GM18519 (cell line): Measurements from ENCODE around the gene SELENOI.

Source experiments
- ATAC-seq: cut with Tn5 transposase; IDR thresholded peaks from one replicate; pipeline ENCODE4 v1.9.1; 2021; ENCODE audit warnings: mild to moderate bottlenecking, moderate library complexity; ENCODE audit not compliant: unreplicated experiment, low FRiP score

SELENOI gene

DNA sequence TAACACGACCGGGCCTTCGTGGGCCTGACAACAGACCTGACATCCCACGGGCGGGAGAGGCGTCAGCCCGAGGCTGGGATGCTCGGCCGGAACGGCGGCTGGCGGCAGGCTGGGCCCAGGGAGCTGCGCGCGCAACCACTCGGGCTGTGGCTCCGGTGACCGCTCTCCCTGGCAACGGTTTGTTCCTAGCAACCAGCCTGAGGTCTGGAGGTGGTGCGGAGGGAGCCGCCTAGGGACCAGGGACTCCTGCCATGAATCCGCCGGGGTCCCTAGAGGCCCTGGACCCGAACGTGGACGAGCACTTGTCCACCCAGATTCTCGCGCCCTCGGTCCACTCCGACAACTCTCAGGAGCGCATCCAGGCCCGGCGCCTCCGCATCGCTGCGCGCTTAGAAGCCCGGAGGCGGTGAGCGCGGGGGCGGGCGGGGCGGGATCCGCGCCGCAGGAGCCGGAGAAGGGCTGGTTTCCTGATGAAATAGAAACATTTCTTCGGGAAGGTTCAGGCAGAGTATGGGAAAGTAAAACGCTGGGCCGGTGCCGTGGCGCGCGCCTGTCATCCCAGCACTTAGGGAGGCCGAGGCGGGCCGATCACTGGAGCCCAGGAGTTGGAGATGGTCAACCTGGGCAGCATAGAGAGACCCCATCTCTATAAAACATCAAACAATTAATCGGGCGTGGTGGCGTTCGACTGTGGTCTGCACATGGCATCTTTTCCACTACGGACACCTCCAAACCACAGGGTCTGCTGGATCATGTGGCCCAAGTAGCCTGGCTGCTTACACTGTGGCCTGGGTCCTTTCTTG, 56.0 kb downstream of the SELENOI start, which contains the start of gene DRC1:
Gene DRC1 (plus strand): TSS at position 182 of the 803 bp plus-strand sequence. CDS start 70 bp downstream, at position 252.
- no peak for ATAC-seq

DNA sequence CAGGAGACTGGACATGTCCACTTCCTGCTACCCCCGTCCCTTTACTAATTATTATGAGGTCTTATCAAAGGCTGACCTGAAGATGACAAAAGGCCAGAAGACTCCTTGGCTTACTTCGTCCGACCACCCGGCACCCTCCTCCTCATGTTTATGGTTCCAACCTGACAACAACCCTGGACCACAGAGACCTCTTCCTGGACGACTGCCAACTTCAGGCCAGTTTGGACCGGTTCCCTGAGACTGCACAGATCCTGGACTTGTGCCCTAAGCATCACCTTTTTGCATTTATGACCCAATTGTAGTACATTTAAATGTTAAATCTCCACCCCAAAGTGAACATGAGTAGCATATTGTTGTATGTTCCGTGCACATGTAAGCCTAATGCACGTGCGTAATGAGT, 61.6 kb downstream of the SELENOI start:
- ATAC-seq, result no peak

- no peak for ATAC-seq
Measured at GRCh38 chr2:26409785-26410184, 63.8 kb downstream of the SELENOI start.

DNA sequence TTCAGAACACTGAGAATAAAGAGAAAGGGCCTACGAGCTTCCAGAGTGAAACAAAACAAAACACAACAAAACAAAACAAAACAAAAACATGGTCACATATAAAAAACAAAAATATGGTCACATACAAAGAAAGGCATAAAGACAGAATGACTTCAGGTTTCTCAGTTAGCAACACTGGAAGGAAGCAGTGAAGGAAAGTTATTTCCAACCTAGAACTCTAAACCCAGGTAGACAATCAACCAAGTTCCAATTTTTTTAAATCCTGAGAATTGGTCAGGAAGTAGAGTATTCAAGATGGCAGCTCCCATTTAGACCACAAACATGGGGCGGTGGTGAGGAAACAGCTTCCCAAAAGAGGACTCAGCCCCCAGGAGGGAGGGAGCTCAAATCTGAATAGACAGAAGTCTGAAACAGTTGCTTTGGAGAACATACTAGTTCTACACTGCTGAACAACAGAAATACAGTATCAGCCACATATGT, 64.9 kb downstream of the SELENOI start:
- no peak for ATAC-seq

DNA sequence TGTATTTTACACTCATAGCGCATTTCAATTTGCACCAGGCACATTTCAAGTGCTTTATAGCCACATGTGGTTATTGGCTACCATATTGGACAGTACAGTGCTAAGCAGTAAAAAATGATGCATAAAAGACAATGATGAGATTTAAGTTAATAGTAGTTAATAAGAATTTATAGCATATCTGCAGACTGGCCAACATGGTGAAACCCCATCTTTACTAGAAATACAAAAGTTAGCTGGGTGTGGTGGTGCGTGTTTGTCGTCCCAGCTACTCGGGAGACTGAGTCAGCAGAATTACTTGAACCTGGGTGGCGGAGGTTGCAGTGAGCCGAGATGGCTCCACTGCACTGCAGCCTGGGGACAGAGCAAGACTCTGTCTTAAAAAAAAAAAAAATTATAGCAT, 65.5 kb downstream of the SELENOI start:
- ATAC-seq, result no peak

DNA sequence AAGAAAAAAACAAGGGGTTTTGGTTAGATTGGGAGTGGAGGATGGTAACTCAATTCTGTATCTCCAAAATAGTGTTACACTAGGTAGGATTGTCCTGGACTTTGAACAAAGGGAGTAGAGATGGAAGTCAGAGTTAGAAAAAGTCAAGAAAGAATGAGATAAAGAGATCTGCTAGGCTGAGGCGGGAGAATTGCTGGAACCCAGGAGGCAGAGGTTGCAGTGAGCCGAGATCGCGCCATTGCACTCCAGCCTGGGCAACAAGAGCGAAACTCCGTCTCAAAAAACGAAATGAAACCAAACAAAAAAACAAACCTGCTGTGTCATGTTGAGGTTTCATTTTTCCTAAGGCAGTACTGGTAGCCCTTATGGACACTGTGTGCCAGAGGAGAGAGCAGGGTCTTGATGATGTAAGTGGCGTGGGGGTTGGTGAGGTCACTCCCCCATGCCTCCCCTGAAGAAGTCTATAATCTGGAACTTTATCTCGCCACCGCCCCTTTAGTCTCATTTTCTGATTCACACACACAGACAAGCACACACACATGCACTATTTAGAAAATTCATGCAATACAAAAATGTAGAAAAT, 66.2 kb downstream of the SELENOI start:
- ATAC-seq, result no peak

DNA sequence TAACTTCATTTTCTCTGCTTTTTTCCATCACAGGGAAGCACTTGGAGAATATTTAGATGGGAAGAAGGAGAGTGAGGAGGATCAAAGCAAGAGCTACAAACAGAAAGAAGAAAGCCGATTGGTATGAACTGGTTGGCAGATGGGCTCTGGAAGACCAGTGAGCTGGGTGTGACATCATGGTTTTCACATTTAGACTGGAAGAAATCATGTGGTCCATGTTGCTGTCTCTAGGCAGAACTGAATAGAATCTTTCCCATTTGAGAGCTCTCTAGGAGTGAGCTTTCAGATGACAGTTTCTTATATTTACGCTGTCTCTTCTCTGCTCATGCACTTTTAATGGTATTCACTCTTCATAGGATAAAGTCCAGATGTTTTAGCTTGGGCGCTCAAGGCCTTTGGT, 68.4 kb downstream of the SELENOI start:
- ATAC-seq, result no peak

GRCh38 chr2:26421961-26422360, 76.0 kb downstream of the SELENOI start:
- no peak for ATAC-seq

DNA sequence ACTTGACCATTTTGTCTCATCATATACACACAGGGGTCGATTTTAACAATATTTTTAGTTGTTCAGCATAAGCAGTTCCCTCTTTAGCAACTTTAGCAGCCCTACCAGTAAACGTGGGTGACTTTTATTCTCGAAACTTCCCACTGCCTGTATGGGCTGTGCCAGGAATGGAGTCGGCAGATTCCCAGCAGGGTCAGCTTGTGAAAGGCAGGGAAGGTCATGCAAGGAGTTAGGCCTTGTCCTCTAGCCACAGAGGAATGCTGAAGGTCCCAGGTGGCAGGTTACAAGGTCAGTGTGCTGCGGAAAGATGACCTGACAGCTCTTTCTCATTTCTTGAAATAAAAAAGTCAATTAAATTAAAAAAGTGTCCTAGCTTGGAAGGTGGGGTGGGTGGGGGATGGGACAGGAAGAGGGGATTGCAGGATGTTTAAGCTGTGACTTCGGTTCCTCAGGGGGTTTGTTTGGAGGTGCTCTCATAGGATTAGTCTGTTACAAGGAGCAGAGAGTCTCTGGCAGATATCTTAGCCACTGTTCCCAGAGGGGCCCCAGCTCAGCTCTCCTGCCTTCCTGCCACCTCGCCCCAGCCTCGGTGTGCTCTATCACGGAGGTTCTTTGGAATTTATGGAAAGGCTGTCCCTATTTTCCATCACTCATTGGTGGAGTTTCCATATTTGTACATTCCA, 77.1 kb downstream of the SELENOI start:
- ATAC-seq, result no peak

- ATAC-seq, result no peak
Measured at GRCh38 chr2:26423750-26424149, 77.8 kb downstream of the SELENOI start.

- no peak for ATAC-seq
Measured at GRCh38 chr2:26424221-26424620, 78.3 kb downstream of the SELENOI start.

GRCh38 chr2:26428846-26429245, 82.9 kb downstream of the SELENOI start:
- ATAC-seq, result no peak

- ATAC-seq, result no peak
Measured at GRCh38 chr2:26429779-26430578, 84.0 kb downstream of the SELENOI start.

DNA sequence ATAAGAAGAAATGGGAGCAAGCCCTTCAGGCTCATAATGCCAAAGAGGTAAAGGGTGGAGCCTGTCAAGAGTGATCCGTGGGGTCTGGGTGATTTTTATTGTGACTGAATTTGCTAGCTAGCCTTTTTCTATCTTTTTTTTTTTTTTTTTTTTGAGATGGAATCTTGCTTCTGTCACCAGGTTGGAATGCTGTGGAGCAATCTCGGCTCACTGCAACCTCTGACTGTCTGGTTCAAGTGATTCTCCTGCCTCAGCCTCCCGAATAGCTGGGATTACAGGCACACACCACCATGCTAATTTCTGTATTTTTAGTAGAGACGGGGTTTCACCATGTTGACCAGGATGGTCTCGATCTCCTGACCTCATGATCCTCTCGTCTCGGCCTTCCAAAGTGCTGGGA, 84.9 kb downstream of the SELENOI start:
- no peak for ATAC-seq

- no peak for ATAC-seq
Measured at GRCh38 chr2:26432363-26432762, 86.4 kb downstream of the SELENOI start.

DNA sequence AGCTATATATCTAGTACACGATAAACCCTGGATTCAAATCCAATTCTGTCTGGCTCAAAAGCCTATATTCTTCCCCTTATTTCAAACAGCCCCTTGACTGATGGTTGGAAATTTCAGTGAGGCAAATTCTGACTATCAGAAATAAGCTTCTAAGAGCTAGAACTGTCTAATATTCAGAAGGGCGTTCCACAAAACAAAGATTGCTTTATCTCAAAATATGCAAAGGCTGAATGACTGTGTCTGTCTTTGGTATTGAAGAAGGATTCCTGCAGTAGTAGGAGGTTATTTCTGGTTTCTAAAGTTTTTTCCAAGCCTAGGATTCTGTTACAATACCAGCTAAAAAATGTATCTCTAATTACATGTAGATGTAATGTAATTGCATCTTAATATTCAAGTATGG, 86.9 kb downstream of the SELENOI start:
- no peak for ATAC-seq

DNA sequence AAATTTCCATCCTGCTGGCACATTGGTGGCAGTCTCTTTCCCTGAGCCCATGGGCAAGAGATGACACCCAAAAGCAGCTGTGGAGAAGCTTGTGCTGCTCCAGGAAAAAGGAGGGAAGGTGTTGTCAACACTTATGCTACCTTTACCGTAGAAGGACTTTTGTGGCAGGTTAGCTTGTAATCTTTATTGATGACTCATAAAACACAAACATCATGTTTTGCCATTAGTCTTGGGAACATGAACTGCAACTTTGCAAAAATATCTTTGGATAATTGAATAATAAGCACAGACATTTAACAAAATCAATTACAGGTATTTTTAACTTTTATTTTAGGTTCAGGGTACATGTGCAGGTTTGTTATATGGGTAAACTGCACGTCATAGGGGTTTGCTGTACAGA, 89.2 kb downstream of the SELENOI start:
- ATAC-seq, result no peak

DNA sequence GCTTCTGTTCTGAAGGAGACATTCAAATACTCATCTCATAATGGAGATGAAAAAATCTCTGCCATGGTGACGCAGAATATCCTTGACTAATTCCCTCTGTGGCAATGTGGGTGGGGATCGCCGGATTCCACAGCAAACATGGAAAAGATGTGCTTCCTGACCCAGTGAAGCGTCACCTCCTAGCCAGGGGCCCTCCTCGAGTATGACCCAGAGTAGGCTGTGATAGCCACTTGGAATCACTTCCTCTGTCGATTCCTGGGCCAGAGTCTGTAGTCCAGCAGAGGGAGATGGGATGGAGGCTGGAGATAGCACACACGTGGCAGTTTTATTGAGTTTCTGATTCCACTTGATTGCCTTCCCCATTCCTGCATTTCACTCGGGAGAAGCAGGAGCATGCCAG, 92.6 kb downstream of the SELENOI start:
- ATAC-seq, result no peak

- ATAC-seq, result no peak
Measured at GRCh38 chr2:26438926-26439325, 93.0 kb downstream of the SELENOI start.

- no peak for ATAC-seq
Measured at GRCh38 chr2:26442301-26442700, 96.4 kb downstream of the SELENOI start.

- no peak for ATAC-seq
Measured at GRCh38 chr2:26442707-26443106, 96.8 kb downstream of the SELENOI start.
